Right lung (tissue), 10 donors: ENCODE data around the gene TANK. TPM values are rescaled to one million over a fixed set of nuclear protein-coding genes. Genes with fewer than 3 reads are reported as not detected.

Experiments used
- DNase-seq, 2 donors: peaks; one replicate each; pipeline ENCODE4 v3.0.0-alpha.2; 2013
- long read RNA-seq, 8 donors: transcript quantifications; one replicate each; lab custom pipeline, GENCODE V29; 2026
- polyA plus RNA-seq, 5 donors: library from polyadenylated mRNA; unstranded; fragments of 120-200 nt; gene quantifications; one replicate each; pipeline versions ENCODE4 v1.2.1 to v1.2.3, GENCODE V29; 2013; ENCODE audit warnings: inconsistent platforms in 1 of 5, low replicate concordance in 1 of 5; ENCODE audit not compliant: insufficient read length in 5 of 5, insufficient read depth in 1 of 5

The TANK gene, protein sequence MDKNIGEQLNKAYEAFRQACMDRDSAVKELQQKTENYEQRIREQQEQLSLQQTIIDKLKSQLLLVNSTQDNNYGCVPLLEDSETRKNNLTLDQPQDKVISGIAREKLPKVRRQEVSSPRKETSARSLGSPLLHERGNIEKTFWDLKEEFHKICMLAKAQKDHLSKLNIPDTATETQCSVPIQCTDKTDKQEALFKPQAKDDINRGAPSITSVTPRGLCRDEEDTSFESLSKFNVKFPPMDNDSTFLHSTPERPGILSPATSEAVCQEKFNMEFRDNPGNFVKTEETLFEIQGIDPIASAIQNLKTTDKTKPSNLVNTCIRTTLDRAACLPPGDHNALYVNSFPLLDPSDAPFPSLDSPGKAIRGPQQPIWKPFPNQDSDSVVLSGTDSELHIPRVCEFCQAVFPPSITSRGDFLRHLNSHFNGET
- 10 to 100 TPM; 42.0 to 81.0 (median 61.0) TPM for polyA plus RNA-seq
- long read RNA-seq, donor 1, transcript TANK-202 (8 exons, 2,171 nt): major isoform, 6 of 9 reads
- long read RNA-seq, donor 1, partial matches to known transcripts: 0 of 9 reads
- long read RNA-seq, donor 1, other reads (novel, unspliced or antisense): 0 of 9 reads
- long read RNA-seq, donor 2, transcript TANK-202 (8 exons, 2,171 nt): major isoform, 6 of 6 reads
- long read RNA-seq, donor 2, partial matches to known transcripts: 0 of 6 reads
- long read RNA-seq, donor 2, other reads (novel, unspliced or antisense): 0 of 6 reads
- long read RNA-seq, donor 3, transcript TANK-202 (8 exons, 2,171 nt): major isoform, 7 of 7 reads
- long read RNA-seq, donor 3, partial matches to known transcripts: 0 of 7 reads
- long read RNA-seq, donor 3, other reads (novel, unspliced or antisense): 0 of 7 reads
- long read RNA-seq, donor 4, partial matches to known transcripts: 0 of 1 reads
- long read RNA-seq, donor 4, other reads (novel, unspliced or antisense): 0 of 1 reads
- long read RNA-seq, donor 5, transcript TANK-202 (8 exons, 2,171 nt): major isoform, 5 of 20 reads
- long read RNA-seq, donor 5, partial matches to known transcripts: 12 of 20 reads
- long read RNA-seq, donor 5, other reads (novel, unspliced or antisense): 0 of 20 reads
- long read RNA-seq, donor 6, transcript TANK-202 (8 exons, 2,171 nt): major isoform, 8 of 10 reads
- long read RNA-seq, donor 6, partial matches to known transcripts: 0 of 10 reads
- long read RNA-seq, donor 6, other reads (novel, unspliced or antisense): 0 of 10 reads
- long read RNA-seq, donor 7, partial matches to known transcripts: 0 of 4 reads
- long read RNA-seq, donor 7, other reads (novel, unspliced or antisense): 0 of 4 reads
- long read RNA-seq, donor 8, partial matches to known transcripts: 0 of 6 reads
- long read RNA-seq, donor 8, other reads (novel, unspliced or antisense): 0 of 6 reads

DNA sequence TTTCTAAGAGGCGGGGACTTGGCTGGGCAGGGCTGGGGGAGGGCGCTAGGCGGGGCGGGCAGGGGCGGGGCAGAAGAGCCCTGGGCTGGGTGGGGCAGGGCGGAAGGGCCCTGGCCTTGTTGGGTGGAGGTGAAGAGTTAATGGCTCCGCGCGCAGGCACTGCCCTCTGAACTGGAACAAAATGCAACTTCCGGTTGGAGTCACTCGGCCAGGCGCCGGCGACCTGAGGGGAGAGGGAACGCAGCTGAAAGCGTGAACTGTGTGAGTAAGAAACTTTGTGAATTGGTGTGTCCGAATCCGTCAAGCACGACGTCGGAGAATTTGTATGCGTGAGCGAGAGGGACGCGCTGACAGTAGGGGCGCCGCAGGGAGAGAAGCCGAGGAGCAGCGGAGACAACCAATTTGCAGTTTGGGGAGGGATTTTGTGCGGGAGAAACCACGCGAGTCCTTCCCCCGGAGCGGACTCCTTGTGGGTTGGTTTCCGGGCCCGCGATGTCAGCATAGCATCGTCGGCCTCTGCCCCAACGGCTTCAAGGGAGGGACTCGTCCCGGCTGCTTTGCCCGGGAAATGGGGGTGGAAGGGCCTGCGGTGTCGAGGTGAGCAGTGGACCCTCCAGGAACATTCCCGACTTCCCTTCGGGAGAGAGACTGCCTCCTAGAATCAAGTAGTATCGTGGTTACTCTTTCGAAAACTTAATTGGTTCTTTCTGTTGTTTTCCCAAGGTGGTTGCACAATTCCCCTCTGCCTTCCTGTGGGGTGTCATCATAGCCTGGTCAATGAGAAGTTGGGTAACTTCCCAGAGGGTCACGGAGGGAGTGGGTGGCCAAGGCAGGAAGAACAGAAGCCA lies at the start of gene TANK:
Gene TANK (plus strand): TSS at position 203 of the 848 bp plus-strand sequence. CDS start 19,235 bp downstream, outside the sequence.
- DNase-seq: peak; percentile 88 to 89

DNA sequence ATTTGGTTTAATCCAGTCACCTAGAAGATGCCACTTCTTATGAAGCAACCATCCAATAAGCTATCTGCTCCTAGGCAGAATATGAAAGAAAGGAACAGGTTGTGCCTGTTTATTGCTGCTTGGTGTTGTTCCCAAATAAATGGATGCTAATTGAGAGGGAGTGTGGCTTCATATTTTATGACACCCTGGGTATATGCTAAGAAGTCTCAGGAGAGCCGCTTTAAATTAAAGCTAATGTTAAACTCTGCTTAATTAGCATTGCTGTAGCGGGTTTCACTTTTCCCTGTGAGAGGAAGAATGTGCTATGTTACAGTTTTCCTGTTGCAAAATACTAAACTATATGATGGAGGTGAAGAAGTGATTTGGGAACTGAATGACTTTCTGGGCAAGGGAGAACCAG lies 48.7 kb upstream of the TANK start:
- no peak for DNase-seq

DNA sequence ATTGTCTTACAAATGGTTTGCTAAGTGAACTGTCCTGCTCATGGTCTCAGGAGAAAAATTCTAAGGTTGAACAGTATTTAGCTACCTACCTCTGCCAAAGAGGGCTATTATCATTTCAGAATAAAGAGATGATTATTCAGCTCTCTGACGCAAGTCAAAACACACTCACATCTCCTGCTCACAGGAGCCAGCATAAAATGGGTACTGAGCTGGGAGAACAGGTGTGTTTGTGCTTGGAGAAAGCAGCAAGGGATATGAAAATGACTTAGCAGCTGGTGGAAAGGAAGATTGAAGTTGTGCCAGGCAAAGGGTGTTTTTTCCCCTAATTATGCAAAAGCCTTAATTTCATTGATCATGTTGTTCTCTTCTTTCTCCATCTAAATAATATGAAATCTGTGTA lies 47.3 kb upstream of the TANK start:
- no peak for DNase-seq

DNA sequence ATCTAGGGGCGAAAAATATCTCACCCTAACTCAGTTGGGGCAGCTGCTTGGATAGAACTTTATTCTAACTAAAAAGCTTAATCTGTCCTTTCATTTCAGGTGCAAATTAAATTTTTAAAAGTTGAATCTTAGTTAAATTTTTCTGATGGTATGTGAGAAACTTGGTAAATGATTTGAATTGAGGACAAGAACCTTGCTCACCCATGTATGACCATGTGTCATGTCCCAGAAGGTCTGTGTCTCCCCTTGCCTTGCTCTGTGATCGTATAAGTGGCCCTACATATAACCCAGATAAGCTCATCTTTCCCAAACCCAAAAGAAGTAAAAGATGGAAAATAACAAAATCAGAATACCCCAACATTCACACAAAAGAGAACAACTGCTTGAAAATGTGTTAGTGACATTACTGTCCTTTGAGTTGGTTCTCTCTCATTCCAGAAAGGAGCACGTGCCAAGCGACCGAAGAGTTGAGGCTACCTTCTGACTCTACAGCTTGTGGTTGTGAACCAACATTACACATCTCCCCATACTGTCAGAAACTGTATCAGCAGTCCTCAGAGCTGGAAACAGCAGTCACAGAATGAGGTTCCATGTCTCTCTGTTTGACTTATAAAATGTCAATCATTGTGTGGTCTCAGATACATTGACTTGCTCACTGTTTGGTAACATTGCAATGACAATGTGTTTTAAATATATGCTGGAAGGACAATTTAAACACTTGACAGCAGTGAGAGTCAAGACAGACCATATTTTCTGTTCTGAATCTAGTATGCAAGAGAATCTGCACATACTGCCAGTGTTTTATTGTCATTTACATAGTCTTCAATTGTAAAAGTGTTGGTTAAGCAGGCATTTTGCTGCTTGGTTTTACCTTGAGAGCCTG lies 46.3 kb upstream of the TANK start:
- no peak for DNase-seq

DNA sequence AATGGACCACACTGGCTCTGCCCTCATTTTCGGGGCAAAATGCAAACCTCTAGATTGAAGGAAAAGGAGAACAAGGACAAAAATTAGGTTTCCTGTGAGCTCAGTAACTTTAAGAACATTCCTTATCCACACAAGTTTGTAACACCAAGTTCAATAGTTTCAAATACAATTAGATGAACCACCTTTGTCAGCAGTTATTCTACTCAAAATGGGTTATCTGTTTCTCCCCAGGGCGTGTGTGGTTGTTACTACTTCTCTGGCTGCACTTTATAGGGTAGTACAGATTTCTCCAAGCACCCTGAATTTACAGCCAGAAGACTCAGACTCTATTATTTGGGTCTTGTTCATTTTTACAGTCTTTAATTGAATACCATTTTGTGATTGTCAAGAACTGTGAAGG lies 45.0 kb upstream of the TANK start:
- no peak for DNase-seq

DNA sequence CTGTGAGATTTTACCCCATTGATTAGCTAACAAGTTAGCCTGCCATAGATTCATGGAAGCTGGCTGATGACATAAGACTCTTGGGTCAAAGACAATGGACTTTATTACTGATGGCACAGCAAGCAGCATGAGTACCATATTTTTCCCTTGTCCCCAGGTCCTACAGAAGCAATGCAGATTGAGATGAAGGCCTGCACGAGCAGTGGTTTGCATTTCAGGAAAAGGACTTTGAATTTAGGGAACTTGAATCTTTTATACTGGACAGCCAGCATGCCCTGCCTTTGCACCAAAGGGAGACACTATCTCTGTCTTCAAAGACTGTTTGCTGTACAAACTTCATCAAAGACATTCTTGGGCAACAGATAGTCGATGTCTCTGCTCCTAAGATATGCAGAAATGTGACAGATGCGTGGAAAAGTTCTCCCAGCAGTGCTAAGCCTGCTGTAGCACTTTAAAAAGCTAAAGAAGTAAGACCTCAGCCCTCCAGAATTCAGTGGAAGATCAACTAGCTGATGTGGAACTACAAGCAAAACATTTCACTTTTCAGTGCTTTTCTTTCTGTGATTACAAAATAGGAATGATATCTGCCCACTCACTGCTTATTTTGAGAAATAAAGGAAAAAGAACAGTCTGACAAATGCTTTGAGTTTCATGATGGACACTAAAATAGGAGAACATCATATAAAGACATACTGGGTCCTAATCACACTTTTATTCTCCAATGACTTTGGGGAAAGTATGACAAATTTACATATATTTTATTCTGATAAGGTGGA lies 44.4 kb upstream of the TANK start:
- no peak for DNase-seq

DNA sequence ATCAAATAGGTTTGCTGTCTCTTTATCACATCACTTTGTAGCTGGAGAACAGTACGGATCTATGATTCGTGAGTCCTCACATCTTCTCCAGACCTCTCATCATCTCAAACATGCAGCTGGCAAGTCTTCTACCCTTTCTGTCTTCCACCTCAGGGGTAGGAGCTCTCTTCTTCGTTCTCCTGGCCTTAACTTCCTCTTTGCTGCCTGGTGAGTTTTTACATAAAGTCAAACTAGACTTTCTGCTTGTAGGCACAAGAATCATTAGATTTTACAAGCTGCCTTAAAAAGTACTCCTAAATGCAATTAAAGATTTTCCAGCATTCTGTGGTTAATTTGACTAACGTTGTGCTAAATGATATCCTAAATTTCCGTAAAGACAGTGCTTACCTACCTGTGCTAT lies 43.7 kb upstream of the TANK start:
- DNase-seq: no peak

DNA sequence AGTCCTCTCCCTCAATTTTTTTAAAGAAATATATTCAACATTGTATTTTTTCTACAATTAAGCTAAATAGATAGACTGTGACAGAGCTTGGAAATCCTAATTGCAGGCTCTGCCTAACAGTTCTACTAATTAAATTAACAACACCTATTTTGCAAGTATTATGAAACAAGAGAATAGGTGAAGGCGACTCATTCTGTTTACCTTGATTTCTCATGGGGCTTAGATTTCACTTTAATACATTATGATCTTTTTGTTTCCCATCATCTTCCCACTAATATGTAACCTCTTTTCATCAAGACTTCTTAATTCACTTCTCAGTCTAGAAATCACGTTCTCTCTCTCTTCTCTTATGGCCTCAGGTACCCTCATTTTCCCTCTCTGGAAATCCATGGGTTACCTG lies 42.7 kb upstream of the TANK start:
- DNase-seq: no peak

DNA sequence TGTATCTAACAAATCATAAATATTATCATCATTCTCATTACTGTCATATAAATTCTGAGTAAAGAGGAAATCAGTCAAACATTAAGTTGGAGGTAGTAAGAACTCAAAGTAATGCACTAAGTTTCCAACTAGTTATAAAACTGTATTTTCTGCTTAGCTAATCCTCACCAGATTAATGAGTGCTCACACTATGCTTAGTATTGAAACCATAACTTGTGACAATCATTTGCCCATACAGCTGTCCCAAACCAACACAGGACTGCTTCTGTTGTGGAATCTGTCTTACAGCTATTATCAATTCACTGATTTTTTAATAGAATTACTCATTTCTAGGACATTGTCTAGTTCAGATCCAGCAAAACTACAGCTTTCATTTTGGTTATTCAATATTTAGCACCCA lies 41.5 kb upstream of the TANK start:
- no peak for DNase-seq

DNA sequence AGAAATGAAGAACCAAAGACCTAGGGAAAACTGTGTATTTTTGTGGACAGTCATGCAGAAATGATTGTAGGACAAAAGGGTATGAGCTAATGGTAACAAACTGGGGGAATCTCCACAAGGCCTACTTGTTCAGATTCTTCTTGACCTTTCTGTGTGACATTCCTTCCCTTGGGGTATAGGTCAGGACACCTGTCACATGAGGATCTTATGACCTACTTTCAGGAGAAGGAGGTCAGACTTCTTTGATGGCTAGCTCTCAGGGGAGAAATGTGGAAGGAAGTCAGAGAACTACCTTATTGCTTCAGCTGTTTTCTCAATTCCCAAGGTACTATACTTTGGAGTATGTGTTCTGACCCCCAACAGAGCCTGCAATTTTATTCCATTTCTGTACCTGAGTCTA lies 40.7 kb upstream of the TANK start:
- no peak for DNase-seq

DNA sequence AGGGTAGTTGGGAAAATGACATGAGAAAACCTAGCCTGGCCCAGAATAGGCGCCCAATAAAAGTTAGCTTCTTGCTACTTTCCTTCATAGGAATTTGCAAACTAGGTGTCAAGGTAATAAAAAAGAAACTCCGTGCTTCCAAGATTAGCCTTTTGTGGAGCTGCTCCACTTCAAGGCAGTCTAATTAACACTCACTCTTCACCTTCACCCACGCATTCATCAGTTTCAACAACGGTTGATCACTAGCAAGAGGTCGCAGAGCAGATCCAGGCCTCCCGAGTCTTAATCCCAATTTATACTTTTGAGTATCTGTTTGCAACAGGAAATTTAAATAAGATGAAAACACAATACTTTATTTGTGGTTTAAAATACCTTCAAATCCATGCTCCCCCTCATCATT lies 39.5 kb upstream of the TANK start:
- no peak for DNase-seq

DNA sequence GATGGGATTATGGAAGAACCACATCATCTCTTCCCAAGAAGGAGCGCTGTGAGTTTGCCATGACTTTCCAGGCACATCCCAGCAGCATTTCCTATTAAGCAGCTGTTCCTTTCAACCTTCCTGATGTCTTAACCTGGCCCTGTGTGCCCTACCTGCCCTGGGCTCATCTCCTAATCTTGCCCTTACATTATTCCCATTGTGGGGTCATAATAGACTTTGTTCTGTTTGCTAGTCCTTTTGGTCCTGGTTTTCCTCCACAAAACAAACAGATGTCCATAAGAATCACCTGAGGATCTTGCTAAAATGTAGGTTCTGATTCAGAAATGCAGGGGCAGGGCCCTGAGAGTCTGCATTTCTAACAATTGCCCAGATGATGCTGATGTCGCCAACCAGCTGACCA lies 38.6 kb upstream of the TANK start:
- DNase-seq: no peak

DNA sequence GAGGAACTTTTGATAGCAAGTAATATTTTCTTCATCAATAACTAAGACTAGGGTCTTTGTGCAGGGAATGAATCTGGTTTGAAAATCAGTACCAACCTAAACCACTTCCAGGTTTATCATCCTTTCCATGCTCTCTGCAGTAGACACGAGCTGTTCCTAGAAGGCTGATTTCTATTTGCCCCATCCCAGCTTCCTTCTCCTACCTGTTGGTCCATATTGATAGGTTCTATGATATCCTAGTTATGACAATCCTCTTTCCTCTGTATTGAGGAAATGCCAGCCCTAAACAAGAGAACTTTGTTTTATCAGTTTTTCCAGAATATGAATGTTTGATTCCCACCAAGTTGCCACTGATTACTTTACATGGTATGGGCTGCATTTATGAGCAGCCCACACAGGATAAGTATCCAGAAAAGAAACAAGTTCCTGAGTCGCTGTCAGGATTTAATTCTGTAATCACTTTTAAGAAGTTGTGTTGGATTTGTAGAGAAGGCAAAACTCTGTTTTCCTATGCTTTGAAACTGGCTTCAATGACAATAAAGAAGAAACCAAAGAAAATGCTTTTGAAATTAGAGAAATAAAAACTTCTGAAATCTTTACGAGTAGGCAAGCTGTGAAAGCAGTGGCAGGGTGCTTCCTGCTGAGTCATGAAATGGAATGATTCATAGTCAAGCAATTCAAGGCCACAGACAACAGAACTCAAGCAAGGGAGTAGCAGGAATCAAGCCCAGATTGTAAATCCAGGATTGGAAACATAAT lies 37.3 kb upstream of the TANK start:
- DNase-seq: no peak

DNA sequence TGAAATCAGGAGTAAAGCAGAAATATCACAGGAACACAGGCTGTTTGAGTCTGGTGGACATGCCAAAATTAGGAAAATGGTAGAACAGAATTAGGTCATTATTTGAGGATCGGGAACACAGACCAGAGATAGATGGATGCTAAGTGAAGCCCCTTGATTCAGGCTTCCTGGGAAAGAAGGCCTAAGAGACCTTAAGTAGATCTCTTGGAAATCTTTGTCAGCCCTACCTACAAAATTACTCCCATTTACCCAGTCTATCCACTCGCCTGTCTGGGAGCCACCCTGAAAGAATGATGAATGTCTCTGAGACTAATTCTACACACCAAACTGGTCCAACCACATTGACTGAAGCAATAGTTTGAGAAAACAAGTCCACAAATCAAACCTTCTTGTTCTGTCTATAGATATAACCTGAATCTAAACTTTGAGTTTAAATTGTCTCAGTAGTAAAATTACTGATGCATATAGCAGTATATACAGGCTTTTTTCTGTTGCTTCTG lies 36.6 kb upstream of the TANK start:
- DNase-seq: no peak

DNA sequence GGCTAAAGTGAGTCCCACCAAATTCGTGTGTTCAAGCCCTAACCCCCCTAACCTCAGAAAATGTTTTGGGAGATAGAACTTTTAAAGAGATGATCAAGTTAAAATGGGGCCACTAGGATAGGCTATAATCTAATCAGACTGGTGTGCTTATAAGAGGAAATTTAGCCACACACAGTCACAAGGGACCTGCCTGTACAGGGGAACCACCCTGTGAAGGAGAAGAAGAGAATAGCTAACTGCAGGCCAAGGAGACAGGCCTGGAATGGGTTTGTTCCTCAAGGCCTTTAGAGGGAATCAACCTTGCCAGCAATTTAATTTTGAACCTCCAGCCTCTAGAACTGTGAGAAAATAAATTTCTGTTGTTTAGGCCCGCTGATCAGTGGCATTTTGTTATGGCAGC lies 36.0 kb upstream of the TANK start:
- no peak for DNase-seq

DNA sequence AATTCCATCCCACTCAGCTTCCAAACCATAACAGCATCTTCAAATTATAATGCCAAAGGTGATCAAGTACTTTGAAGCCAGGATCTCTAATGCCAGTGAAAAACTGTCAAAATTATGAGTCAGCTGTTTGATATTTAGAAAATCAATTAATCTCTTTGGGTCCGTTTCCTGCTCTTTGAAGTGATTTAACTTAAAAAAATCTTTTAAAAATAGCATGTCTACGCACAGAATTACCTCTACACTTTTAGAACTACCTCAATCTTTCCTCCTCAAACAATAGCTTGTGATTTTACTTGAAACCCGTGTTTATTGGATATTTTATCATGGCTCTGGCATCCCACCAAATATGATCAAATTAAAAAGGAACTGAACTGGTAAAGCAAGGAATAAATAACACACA lies 31.3 kb upstream of the TANK start:
- DNase-seq: no peak

DNA sequence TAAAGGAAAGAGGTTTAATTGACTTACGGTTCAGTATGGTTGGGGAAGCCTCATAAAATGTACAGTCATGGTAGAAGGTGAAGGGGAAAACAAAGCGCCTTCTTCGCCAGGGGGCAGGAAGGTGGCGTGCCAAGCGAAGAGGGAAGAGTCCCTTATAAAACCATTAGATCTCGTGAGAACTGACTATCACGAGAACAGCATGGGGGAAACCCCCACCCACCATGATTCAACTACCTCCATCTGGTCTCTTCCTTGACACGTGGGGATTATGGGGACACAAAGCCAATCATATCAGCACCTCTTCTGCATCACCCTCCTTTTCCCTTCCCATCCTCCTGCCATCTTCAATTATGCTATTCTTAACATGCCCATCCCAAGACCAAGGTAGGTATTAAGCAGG lies 29.9 kb upstream of the TANK start:
- DNase-seq: no peak

DNA sequence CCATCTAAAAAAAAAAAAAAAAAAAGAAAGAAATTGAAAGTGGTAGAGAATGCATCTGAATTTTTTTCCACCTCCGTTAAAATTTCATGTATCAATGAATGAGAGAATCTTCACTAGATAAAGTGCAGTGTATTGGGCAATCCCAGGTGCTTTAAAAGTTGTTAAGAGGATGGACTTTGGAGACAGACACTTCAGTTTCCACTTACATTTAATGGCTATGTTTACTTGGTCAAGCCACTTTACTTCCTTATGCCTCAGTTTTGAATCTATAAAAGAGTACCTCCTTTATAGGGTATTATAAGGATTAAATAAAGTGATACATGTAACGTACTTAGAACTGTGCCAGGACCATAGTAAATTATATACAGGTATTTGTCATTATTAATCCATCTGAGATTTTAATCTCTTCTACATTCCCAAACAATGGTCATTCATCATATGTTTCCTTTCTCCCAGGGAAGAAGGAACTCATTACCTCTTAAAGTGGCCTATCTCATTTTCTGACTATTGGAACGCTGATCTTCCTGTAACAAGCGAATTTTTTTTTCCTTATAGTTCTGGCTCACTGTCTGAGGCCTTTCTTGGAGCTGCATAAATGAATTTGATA lies 29.1 kb upstream of the TANK start:
- no peak for DNase-seq
